Smooth muscle cell (in vitro differentiated cells): ENCODE data around the gene FNDC3B. TPM values are rescaled to one million over a fixed set of nuclear protein-coding genes. Genes with fewer than 3 reads are reported as not detected.

Source experiments
- DNase-seq: peaks from one replicate; lab custom pipeline; 2025; ENCODE audit not compliant: unreplicated experiment; lab: John Stamatoyannopoulos, UW
- H2AFZ ChIP-seq: fragments of 200-600 bp; sonication (generic); 2 replicates; pipeline ENCODE4 v1.6.0; 2016; ENCODE audit warnings: antibody characterized with exemption, low read depth, mild to moderate bottlenecking
- H3F3A ChIP-seq: fragments of 200-600 bp; sonication (generic); 2 replicates; pipeline ENCODE4 v1.6.0; 2017; ENCODE audit warnings: antibody characterized with exemption, low read depth
- H3K27ac ChIP-seq: fragments of 200-600 bp; sonication (generic); 2 replicates; pipeline ENCODE4 v1.5.1; 2016; ENCODE audit warnings: low read depth, mild to moderate bottlenecking
- H3K27me3 ChIP-seq: fragments of 200-600 bp; sonication (generic); 2 replicates; pipeline ENCODE4 v1.6.1; 2016; ENCODE audit warnings: low read depth, mild to moderate bottlenecking
- H3K36me3 ChIP-seq: fragments of 200-600 bp; sonication (generic); 2 replicates; pipeline ENCODE4 v1.5.1; 2016; ENCODE audit warnings: low read depth
- H3K4me1 ChIP-seq: fragments of 200-600 bp; sonication (generic); 2 replicates; pipeline ENCODE4 v1.5.1; 2016; ENCODE audit warnings: low read depth
- H3K4me2 ChIP-seq: fragments of 200-600 bp; sonication (generic); 2 replicates; pipeline ENCODE4 v1.6.0; 2016; ENCODE audit warnings: mild to moderate bottlenecking
- H3K4me3 ChIP-seq: fragments of 200-600 bp; sonication (generic); 2 replicates; pipeline ENCODE4 v1.5.1; 2016; ENCODE audit warnings: mild to moderate bottlenecking
- H3K79me2 ChIP-seq: fragments of 200-600 bp; sonication (generic); 2 replicates; pipeline ENCODE4 v1.6.0; 2016; ENCODE audit warnings: low read depth, mild to moderate bottlenecking
- H3K9ac ChIP-seq: fragments of 200-600 bp; sonication (generic); 2 replicates; pipeline ENCODE4 v1.6.0; 2016; ENCODE audit warnings: low read depth
- H3K9me3 ChIP-seq: fragments of 200-600 bp; sonication (generic); replicated peaks from 2 replicates; pipeline ENCODE4 v1.5.1; 2016; ENCODE audit warnings: low read depth
- H4K20me1 ChIP-seq: fragments of 200-600 bp; sonication (generic); 2 replicates; pipeline ENCODE4 v1.6.0; 2016; ENCODE audit warnings: low read depth
- WGBS: methylation state at CpG from one replicate; pipeline ENCODE4 v1.1.7; 2016; ENCODE audit warnings: low lambda C conversion rate; 5-methylcytosine and 5-hydroxymethylcytosine counted together
- polyA plus RNA-seq: library from polyadenylated mRNA; unstranded; fragments of >200 nt; fragmentation: Nextera tagmentation; extraction: Ambion mirVana; gene quantifications from 2 replicates; pipeline ENCODE4 v1.2.1, GENCODE V29; 2016
- total RNA-seq: library from RNA; depleted of rRNA; stranded (reverse); fragments of >200 nt; gene quantifications from 2 replicates; pipeline ENCODE4 v1.2.3, GENCODE V29; 2014
- TF ChIP-seq, protein P1 (sequence below): fragments of 200-600 bp; sonication (generic); IDR thresholded peaks from 2 replicates; pipeline ENCODE4 v1.5.1; 2017; ENCODE audit warnings: borderline replicate concordance, mild to moderate bottlenecking, antibody characterized with exemption; ENCODE audit not compliant: insufficient read depth, poor library complexity, severe bottlenecking

The FNDC3B gene
- total and polyA plus RNA-seq, 2 experiments from 2014 or later = 149 to 294 TPM

DNA sequence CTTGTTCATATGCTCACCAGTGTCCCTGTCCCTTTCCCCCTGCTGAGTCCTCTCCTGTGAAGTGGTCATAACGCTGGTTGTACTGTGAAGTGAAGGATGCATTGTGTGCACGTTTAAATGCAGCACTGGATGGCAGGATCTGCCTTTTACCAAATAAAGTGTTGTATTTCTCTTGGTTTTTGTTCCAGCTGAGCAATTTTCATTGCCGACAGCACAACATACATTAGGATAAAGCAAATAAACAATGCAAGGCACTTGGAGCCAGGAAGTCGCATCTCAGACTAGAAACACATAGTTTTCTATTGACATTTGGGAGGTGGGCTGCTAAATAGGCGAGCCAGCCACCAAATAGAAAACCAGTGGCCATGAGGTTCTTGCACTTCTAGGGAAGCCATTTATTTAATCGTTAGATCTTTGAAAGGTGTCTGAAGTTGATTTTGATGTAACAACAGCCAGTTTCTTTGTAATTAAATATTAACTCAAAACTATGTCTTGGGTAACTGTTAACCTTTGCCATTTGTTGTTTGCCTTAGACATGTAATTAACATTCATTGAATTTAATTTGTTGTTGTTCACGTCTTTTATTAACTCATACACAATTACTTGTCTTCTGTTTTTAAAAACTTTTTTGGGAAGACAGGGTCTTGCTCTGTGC lies 185.3 kb downstream of the FNDC3B start:
- H3K4me2 ChIP-seq = no peak overlapping the region
- peaks cover 24% of the 10 kb centered on the region for H3K4me1 ChIP-seq
- H3K27me3 ChIP-seq = no peaks in the 10 kb centered on the region
- TF ChIP-seq, protein P1, sequence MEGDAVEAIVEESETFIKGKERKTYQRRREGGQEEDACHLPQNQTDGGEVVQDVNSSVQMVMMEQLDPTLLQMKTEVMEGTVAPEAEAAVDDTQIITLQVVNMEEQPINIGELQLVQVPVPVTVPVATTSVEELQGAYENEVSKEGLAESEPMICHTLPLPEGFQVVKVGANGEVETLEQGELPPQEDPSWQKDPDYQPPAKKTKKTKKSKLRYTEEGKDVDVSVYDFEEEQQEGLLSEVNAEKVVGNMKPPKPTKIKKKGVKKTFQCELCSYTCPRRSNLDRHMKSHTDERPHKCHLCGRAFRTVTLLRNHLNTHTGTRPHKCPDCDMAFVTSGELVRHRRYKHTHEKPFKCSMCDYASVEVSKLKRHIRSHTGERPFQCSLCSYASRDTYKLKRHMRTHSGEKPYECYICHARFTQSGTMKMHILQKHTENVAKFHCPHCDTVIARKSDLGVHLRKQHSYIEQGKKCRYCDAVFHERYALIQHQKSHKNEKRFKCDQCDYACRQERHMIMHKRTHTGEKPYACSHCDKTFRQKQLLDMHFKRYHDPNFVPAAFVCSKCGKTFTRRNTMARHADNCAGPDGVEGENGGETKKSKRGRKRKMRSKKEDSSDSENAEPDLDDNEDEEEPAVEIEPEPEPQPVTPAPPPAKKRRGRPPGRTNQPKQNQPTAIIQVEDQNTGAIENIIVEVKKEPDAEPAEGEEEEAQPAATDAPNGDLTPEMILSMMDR = no peak
- no peaks in the 10 kb centered on the region for H3K9me3 ChIP-seq
- peaks cover 100% of the 10 kb centered on the region for H4K20me1 ChIP-seq
- H3K79me2 ChIP-seq = peaks cover 99% of the 10 kb centered on the region
- no peak overlapping the region for H2AFZ ChIP-seq
- H3K27ac ChIP-seq = peak overlapping the region; percentile 73
- DNase-seq = no peak
- no peak overlapping the region for H3K4me3 ChIP-seq
- WGBS = 72% methylated on average over 7 of the region's 7 CpGs
- peaks cover 4% of the 10 kb centered on the region for H3K36me3 ChIP-seq
- no peak overlapping the region for H3K9ac ChIP-seq
- H3F3A ChIP-seq = peaks cover 30% of the 10 kb centered on the region

DNA sequence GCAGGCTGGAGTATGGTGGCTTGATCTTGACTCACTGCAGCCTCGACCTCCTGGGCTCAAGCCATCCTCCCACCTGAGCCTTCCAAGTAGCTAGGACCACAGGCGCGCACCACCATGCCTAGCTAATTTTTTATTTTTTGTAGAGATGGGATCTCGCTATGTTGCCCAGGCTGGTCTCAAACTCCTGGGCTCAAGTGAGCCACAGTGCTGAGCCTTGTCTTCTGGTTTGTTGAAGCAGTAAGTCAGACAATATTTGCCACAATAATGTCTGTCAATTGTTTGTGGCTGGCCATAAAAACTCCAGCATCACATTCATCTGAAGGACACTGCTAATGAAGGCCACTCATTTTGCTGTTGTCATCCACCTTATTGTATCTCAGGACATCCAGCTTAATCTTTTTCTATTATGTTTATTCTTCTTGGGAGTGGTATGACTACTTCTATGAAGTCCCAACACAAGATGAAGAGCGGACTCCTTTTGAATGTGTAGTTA lies 185.9 kb downstream of the FNDC3B start:
- Histone ChIP-seq H3K27ac (peak overlapping the region; percentile 73), H3K4me1 (peaks cover 24% of the 10 kb centered on the region), H4K20me1 (peaks cover 100% of the 10 kb centered on the region), H3K27me3 (no peaks in the 10 kb centered on the region), H3K36me3 (peaks cover 4% of the 10 kb centered on the region), H3F3A (peaks cover 30% of the 10 kb centered on the region), H3K9me3 (no peaks in the 10 kb centered on the region), H3K4me2 (no peak overlapping the region), H2AFZ (no peak overlapping the region), H3K9ac (no peak overlapping the region), H3K79me2 (peaks cover 99% of the 10 kb centered on the region), H3K4me3 (no peak overlapping the region)
- TF ChIP-seq, protein P1 = no peak
- no peak for DNase-seq
- WGBS = 98% methylated on average over 5 of the region's 5 CpGs

DNA sequence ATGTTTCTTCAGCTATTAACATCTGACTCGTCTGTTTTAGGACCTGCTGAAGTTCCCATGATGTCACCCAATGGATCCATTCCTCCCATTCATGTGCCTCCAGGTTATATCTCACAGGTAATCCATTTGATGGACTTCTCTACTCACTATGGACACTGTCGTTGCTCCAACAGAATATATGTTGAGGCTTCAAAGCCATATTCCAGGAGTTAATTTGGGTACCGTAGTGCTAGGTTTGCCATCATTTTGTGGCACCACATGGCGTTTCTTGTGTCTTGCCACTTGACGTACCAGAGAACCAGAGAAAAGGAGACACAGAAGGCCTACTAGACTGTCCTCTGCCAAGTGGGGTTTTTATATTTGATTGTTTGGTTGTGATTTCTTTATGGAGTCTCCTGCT lies 187.5 kb downstream of the FNDC3B start:
- no peak overlapping the region for H3K4me3 ChIP-seq
- H3K4me2 ChIP-seq = no peak overlapping the region
- 98% methylated on average over 5 of the region's 5 CpGs for WGBS
- peak overlapping the region; percentile 51 for H3K27ac ChIP-seq
- peaks cover 100% of the 10 kb centered on the region for H4K20me1 ChIP-seq
- peaks cover 99% of the 10 kb centered on the region for H3K79me2 ChIP-seq
- no peaks in the 10 kb centered on the region for H3K27me3 ChIP-seq
- peaks cover 8% of the 10 kb centered on the region for H3K36me3 ChIP-seq
- peaks cover 23% of the 10 kb centered on the region for H3K4me1 ChIP-seq
- DNase-seq = no peak
- TF ChIP-seq, protein P1 = no peak
- H3F3A ChIP-seq = peaks cover 37% of the 10 kb centered on the region
- no peak overlapping the region for H2AFZ ChIP-seq
- H3K9ac ChIP-seq = no peak overlapping the region
- H3K9me3 ChIP-seq = no peaks in the 10 kb centered on the region
